Activated CD4-positive, alpha-beta T cell treated with anti-CD3 and anti-CD28 coated beads for 4 hours (primary cell): ENCODE measurements around the gene ARSG.

Source experiments
- DNase-seq, 2 donors: peaks; one replicate each; pipeline ENCODE4 v3.0.0-alpha.2; 2020

Gene ARSG

GRCh38 chr17:68379692-68380677 lies 88.7 kb downstream of the ARSG start:
- DNase-seq, result no peak

DNA sequence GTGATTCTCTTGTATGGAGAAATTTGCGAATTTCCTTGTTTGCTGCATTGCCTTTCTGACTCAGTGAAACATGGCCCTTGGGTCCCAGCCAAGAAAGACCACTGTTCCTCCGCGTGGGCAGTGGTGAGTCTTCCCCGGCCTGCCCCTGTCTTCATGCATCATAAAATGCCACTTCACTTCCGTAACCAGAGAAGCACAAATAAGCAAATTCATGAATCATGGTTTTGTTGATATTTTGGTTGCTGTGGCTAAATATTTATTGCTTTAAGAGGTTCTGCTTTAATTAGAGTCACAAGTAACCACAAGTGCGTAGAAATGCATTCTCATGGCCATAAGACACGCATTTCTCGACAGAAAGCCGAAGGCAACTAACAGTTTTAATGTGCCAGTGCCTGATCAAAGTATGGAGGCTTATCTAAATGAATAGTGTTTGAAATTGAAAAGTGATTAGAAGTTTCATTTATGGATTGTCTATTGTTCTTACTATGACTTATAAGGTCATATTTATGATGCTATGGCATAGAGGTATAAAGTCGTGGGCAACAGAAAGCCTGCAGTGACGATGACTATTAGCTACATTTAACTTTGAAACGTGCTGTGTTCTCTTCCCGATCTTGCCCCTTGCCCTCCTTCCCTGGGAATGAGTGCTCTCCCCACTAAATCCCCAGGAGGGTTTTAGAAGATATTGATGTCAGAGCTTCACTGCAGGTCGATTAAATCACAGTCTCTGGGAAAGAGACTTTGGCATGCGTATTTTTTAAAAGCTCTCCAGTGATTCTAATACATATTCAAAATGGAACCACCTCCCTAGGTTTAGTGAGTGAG lies 90.0 kb downstream of the ARSG start:
- no peak for DNase-seq

DNA sequence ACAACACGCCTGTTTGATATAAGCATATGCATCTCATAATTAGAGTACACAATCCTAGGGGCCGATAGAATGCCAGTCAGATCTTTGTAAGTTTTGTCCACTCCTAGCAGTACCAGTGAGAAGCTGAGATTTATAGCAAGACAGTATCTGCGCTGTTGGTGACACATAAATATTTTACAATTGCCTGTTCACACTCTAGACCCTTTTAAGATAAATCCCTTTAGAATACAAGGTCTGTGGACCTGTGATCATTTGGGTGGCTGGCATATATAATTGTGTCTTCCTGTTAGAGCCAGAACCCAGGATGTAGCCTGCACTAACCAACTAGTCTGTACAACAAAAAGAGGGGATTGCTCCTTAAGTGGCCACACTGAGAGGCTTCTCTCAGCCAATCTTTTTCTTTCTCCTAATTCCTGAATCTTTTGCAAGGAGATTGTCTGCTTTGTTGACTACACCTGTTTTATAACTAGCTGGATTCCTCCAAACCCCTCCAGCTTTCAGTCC lies 91.3 kb downstream of the ARSG start:
- DNase-seq, result no peak

DNA sequence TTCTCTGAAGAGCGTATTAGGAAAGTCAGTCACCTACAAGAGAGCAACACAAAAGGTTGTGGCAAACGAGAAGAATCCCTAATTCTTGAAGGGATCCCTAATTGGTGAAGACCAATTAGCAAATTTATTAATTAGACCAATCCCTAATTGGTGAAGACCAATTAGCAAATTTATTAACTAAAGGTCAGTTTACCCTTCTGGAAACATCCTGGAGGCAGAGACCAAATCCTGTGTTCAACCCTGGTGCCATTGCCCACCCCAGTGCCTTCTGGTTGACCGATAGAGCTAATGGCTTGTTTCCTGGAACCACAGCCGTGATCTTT lies 91.8 kb downstream of the ARSG start:
- no peak for DNase-seq

DNA sequence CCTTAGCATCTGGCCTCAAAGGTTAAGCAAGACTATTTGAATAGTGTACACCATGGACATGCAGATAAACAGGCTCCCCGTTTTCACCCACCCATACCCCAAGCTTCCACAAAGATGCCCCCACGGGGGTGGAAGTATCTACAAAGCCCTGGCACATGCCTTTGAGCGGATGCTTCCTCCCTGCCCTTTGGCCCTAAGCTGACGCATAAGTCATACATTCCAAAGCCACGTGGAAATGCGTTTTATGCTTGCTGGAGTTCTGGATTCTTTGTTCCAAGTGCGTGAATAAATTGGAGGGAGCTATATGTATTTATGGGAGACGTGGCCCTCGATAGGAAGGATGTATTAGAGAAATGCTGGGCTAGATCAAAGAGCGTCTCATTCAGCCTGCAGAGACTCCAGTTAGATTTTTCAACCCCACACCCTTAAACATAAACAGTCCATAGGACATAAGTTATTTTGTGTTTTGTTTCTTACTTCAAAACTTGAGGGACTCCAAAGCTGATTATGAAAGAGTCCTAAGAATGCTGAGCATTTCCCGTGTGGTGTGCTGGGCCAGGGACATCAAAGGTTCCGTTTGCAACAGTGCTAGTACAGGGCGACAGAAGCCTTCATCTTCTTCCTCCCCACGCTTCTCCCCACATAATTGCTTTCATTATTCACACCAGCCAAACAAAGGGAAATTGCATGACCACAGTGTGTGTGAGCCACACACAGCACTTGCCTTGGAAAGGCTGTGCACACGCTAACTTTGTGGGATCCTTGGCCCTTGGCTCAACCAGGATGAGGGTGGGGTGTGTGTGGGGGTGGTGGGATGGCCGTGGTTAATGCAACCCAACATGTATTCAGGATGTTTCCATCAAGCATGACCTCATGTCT lies 92.4 kb downstream of the ARSG start:
- DNase-seq, result no peak

GRCh38 chr17:68384471-68384870 lies 93.2 kb downstream of the ARSG start:
- no peak for DNase-seq

DNA sequence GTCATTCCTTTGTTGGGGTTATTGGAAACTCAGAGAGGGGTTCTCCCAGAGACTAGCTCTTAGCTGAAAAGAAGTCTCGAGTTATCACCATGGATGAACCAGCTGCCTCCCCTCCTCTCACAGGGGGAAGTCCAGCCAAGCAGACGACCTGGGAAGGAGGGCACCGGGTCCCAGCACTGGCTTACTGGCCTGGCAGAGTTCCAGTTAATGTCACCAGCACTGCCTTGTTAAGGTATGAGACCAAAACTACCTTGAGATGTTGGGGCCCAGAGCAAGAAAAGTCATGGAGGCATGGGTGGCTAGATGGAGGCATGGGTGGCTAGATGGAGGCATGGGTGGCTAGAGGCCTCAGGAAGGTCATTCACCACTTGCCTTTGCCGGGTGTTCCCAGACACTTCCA lies 93.6 kb downstream of the ARSG start:
- DNase-seq, result no peak

GRCh38 chr17:68385490-68386215 lies 94.4 kb downstream of the ARSG start:
- no peak for DNase-seq

- no peak for DNase-seq
Measured at GRCh38 chr17:68387435-68388218, 96.3 kb downstream of the ARSG start.

- no peak for DNase-seq
Measured at GRCh38 chr17:68389041-68389440, 97.7 kb downstream of the ARSG start.

- no peak for DNase-seq
Measured at GRCh38 chr17:68390888-68391545, 99.7 kb downstream of the ARSG start.

DNA sequence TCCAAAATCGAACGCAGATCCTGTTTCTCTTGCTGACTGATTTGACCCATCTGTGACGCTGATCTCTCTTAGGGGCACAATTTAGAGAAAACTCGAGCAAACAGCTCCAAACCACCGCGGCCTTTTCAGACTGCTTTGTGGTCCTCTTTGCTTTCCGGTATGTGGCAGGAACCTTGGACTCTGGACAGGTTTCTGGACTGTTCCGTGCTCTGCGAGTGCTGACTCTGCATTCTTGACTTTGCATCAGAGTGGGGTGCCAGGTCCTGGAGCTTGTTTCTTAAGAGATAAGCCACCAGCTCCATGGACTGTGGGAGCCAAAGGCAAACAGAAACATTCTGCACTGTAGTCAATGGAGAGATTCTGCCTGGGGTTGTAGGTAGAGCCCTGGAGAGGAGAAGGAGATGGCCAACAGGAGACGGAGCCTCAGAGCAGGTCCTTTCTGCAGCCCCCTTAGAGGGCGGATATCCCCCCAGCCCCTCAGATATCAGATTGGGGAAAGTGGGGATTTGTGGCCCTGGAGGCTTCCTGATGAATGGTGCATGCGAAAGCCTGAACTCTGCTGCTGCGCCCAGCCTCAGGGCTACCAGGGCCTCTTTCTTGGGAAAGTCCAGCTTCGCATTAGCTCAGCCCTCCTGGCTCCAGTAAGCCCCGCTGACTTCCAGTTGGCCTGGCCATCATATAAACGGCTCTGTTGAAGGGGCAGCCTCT lies 100.4 kb downstream of the ARSG start:
- DNase-seq, result no peak

GRCh38 chr17:68394608-68395331 lies 103.5 kb downstream of the ARSG start:
- no peak for DNase-seq

DNA sequence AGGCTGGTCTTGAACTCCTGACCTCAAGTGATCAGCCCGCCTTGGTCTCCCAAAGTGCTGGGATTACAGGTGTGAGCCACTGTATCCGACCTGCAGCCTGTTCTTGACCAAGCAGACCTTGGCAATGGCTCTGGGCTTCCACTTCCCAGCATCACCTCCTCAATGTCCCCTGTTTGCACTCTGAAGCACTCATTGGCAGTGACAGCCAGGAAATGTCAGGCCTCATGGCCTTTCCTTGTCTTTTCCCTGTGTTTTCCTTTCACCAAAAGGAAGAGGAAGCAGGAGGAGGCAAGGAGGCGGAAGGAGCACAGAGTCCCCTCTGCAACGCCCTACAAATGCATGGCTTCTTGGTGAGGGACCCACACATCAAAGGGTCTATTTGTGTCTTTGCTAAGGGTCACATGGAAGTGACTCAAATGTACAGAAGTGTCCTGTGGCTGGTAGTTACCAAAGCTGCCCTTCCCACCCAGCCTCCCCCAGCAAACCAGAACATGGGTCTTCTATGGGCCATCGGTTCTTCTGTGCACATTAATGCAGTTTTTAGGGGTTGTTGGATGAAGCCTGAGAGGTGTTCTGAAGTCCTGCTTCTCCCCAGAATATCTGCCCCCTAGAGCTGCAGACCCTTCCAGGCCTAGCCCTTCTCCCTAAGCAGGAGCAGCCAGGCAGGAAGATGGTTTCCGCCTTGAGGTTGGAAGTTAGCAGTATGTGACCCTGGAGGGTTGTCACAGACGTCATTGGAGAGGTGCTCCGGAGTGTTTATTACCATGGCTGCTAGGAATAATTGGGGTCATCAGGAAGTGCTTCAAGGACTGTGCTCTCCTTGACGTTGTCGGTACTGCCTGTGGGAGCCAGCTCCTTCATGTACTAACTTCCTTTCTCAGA lies 105.2 kb downstream of the ARSG start:
- DNase-seq, result no peak

DNA sequence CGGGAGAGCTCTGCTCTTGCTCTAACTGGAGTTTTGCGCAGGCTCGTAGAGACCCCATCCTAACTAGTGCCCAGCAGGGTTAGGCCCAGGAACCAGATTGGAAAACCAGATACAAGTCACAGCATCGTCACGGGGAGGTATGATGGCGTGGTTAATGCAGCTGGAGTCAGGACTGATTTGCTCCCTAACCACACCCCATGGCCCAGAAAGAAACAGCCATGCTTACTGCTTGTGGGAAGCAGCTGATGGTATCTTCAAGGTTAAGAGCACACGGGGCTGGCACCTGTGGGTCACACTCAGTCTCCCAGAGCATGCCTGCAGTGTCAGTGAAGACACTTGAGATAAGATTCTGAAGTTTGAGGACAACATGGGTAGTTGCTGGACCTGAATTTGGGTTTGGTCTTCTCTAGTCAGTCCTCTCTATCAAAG lies 105.8 kb downstream of the ARSG start:
- DNase-seq, result no peak

- DNase-seq, result peak in 1 of 2 donors; percentile 8
Measured at GRCh38 chr17:68398691-68399637, 107.7 kb downstream of the ARSG start.
